Measurements from ENCODE around the gene SETD7.

GRCh38 chr4:139515531-139515958 lies 40.5 kb downstream of the SETD7 start:
- TF ChIP-seq, protein P1, sequence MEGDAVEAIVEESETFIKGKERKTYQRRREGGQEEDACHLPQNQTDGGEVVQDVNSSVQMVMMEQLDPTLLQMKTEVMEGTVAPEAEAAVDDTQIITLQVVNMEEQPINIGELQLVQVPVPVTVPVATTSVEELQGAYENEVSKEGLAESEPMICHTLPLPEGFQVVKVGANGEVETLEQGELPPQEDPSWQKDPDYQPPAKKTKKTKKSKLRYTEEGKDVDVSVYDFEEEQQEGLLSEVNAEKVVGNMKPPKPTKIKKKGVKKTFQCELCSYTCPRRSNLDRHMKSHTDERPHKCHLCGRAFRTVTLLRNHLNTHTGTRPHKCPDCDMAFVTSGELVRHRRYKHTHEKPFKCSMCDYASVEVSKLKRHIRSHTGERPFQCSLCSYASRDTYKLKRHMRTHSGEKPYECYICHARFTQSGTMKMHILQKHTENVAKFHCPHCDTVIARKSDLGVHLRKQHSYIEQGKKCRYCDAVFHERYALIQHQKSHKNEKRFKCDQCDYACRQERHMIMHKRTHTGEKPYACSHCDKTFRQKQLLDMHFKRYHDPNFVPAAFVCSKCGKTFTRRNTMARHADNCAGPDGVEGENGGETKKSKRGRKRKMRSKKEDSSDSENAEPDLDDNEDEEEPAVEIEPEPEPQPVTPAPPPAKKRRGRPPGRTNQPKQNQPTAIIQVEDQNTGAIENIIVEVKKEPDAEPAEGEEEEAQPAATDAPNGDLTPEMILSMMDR (IDR thresholded peaks at IDR 0.05; ENCODE audit: low read length), result no peak
- no peak for TF ChIP-seq EZH2 (IDR thresholded peaks at IDR 0.05; ENCODE audit: borderline replicate concordance, low read length)

Measured in OCI-LY1 (cell line).